HG02759 (cell line): ENCODE measurements around the gene ZBTB33.

Experiments used
- ATAC-seq: cut with Tn5 transposase; IDR thresholded peaks from one replicate; pipeline ENCODE4 v1.9.1; 2021; ENCODE audit warnings: mild to moderate bottlenecking, moderate library complexity; ENCODE audit not compliant: unreplicated experiment

Gene ZBTB33

GRCh38 chrX:120262859-120263708 lies 12.5 kb downstream of the ZBTB33 start:
- peak; percentile 39 for ATAC-seq

DNA sequence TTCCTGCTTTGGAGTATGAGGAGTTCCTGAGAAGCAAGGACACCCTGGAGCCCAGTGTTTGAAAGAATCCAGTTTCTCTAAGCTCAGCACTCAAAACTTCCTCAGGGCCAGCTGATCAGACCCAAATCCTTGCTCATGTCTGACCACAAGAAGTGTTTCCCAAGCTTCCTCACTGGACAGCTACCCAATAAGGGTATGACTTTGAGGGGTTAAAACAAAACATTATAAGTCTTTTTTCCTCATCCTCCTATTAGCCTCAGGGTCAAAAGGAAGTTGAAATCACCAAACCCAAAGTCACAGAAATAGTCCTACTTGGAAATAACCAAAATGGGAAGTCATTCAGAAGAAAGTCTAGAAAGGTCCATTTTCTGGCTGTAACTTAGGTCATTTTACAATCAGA lies 13.7 kb downstream of the ZBTB33 start:
- ATAC-seq, result no peak

DNA sequence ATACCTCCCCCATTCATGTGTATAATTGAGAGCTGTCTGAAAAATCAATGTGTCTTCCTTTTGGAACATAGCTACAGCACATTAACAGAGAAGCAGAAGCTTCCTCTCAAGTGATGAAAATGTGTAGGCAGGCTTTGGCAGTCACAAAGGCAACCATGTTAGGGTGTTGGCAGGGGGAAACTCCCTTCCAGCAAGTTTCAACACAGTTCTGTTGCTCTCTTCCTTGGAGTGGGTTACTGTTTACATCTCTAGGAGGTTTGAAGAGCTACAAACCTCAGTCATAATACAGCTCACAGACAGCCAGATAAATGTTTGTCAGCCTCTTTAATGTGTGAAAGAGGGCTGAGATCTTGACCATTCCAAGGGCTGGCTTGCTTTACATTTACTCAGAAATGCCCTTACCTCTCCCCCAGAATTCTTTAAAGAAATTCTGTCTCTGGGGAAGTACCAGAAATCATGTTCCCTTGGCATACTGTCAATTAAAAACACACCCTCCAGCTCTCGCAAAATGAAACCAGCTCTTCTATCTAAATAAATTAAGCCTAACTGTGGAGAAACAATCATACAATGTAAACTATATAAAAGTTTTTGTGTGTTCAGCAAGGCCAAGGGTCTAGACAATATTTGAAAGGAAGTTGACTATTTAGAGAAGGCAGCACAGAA lies 18.9 kb downstream of the ZBTB33 start:
- peak; percentile 61 for ATAC-seq

DNA sequence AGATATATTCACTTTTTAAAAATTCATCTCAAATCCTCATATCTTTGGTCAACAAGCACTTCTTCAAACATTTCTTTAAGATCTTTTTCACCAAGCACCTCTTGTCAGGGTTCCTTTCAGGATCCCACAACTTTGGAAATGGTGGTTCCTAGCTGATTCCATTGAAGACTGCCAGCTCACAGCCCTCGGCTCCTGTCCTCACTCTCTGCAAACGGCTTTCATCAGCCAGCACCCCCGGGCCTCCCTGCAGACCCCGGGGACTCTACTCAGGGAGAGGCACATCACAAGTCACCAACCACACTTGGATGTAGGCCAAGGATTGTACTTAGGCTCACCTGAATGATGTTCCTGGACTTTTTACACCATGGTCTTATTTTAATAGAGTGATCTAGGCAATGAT lies 20.0 kb downstream of the ZBTB33 start:
- ATAC-seq, result no peak

GRCh38 chrX:120271218-120271617 lies 20.6 kb downstream of the ZBTB33 start:
- ATAC-seq, result no peak

GRCh38 chrX:120274145-120274544 lies 23.5 kb downstream of the ZBTB33 start:
- no peak for ATAC-seq

DNA sequence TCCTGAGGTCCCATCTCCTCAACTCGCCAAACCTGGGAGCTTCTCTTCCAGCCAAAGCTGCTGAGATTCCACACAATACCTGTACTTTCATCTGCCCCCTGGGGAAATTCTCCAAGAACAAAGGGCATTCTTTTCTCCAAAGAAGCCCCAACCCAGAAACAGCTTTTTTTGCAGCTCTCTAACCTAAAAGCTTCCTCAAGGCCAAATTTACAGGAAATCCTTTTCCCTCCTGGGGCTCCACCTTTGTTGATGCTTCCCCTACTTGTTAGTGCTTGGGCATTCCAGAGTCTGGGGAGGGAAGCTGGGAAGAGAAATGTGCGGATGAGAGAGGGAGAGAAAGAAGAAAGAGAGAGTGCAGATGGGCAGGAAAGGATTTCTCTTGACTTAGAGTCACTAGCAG lies 24.3 kb downstream of the ZBTB33 start:
- ATAC-seq, result no peak

GRCh38 chrX:120281021-120281624 lies 30.5 kb downstream of the ZBTB33 start:
- no peak for ATAC-seq

GRCh38 chrX:120281761-120282160 lies 31.1 kb downstream of the ZBTB33 start:
- ATAC-seq, result no peak

GRCh38 chrX:120282697-120283096 lies 32.1 kb downstream of the ZBTB33 start:
- no peak for ATAC-seq

DNA sequence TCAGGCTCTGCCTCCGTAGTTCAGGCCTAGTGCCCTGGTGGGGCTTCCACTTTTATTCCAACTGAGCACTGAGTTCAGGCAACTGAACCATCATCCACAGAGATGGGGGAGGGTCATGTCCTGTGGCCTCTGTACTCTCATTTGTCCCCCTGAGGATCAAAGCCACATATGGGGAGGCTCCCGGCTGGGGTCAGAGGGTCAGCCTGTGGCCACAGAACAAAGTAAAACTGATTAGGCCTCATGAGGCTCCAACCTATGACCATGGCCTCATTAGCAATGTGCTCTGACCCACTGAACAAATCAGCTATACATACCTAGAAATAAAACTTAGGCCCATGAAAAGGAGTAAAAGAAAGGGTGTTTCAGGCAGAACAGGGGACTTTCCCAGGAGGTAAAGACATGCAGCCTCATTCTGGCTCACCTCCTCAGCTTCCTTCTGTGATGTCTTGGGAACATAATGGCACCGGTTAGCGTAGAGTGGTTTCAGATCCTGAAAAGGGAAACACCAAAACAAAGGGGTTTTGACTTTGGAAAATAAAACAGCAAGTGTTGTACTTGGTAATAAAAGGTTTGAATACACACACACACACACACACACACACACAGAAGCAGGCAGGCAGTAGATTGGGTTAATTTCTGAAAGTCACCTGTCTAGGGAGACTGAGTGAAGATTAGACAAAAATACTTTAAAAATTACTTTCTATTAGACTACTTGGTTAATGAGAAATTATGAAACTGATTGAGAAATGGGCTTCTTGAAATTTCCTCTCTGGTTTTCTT lies 36.3 kb downstream of the ZBTB33 start:
- peak; percentile 46 for ATAC-seq

GRCh38 chrX:120287513-120288112 lies 37.0 kb downstream of the ZBTB33 start:
- peak; percentile 76 for ATAC-seq

- ATAC-seq, result no peak
These were observed 39.5 kb downstream of the ZBTB33 start for GRCh38 chrX:120290107-120290506.

GRCh38 chrX:120291211-120291610 lies 40.6 kb downstream of the ZBTB33 start:
- ATAC-seq, result no peak

DNA sequence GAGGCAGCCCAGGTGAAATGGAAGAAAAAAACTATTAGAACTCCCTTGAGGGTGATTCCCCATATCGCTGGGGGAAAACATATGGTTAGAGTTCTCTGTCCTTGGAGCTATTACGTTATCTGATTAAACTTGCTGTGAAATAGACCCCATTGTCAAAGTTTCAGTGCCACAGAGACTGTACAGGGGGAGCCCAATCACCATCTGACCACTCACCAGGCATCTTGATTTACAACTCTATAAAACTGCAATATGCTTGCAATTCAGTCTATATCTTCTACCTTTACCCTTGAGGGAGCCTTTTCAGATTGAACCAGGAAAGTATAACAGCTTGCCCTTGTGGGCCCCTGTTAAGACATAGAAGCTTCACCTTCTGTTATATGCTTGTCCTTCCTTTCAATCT lies 42.4 kb downstream of the ZBTB33 start:
- no peak for ATAC-seq

DNA sequence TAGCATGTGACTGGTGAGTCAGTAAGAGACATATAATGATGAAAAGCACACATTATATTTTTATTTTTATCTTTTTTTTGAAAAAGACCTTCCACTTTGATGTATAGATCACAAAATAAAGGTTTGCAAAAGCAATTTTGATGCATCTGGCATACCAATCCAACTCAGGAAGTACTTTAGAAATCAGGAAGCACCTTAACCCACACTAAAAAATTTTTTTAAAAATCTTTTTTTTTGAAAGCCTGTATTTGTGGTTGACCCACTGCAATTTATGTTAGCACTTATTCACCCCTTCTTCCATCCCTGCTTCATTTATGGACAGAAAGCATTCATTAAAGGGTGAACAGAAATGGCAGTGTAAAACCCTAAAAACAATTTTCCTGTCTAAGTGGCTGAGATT lies 44.0 kb downstream of the ZBTB33 start:
- ATAC-seq, result no peak

GRCh38 chrX:120297923-120298322 lies 47.3 kb downstream of the ZBTB33 start:
- ATAC-seq, result no peak

- no peak for ATAC-seq
These were observed 49.3 kb downstream of the ZBTB33 start for GRCh38 chrX:120299928-120300327.

- ATAC-seq, result no peak
These were observed 50.9 kb downstream of the ZBTB33 start for GRCh38 chrX:120301497-120301896.

- ATAC-seq, result peak; percentile 16
These were observed 51.3 kb downstream of the ZBTB33 start for GRCh38 chrX:120301960-120302359.

DNA sequence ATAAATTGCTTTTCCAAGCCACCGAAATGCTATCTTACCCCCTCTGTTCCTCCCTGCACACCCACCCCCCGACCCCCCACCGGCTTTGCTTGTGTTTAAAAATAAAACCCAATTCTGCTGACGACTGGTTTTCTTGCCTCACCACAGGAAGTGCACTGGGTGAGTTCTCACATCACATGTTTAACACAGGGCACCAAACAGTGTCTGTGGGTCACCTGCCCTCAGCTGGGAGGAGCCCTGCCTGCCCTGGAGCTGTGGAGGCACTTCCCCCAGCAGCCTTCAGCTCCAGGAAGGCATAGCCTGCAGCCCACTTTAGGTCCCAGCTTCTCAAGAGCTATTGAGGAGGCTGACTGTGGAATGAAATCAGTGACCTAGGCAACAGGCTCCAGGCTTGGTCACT lies 51.8 kb downstream of the ZBTB33 start:
- ATAC-seq, result peak; percentile 98
